Mesendoderm (in vitro differentiated cells): ENCODE measurements around the gene PICALM.

ENCODE experiments used
- DNase-seq: peaks from one replicate; pipeline ENCODE4 v3.0.0; 2013
- H2AK5ac ChIP-seq: 2 replicates; pipeline ENCODE4 v1.6.1; 2013; ENCODE audit warnings: low read length, inconsistent platforms
- H2BK120ac ChIP-seq: 2 replicates; pipeline ENCODE4 v1.6.1; 2013; ENCODE audit warnings: low read depth, mild to moderate bottlenecking, low read length, moderate library complexity, mixed read lengths
- H2BK15ac ChIP-seq: replicated peaks from 2 replicates; pipeline ENCODE4 v1.6.1; 2013; ENCODE audit warnings: low read depth, mild to moderate bottlenecking, moderate library complexity
- H2BK5ac ChIP-seq: 2 replicates; pipeline ENCODE4 v1.6.1; 2013; ENCODE audit warnings: low read length, inconsistent platforms
- H3K18ac ChIP-seq: 2 replicates; pipeline ENCODE4 v1.6.1; 2013; ENCODE audit warnings: mild to moderate bottlenecking, low read length, mixed read lengths
- H3K23ac ChIP-seq: one replicate; pipeline ENCODE4 v1.6.1; 2013; ENCODE audit warnings: low read length
- H3K27ac ChIP-seq: 2 replicates; pipeline ENCODE4 v1.5.1; 2013; ENCODE audit warnings: low read depth, mild to moderate bottlenecking, inconsistent platforms, low read length, moderate library complexity
- H3K27me3 ChIP-seq: 2 replicates; pipeline ENCODE4 v1.6.1; 2013; ENCODE audit warnings: low read length, control low read depth, mild to moderate bottlenecking, inconsistent platforms; ENCODE audit not compliant: insufficient read depth, poor library complexity
- H3K36me3 ChIP-seq: 2 replicates; pipeline ENCODE4 v1.6.1; 2013; ENCODE audit warnings: low read length, inconsistent platforms; ENCODE audit not compliant: control insufficient read depth, insufficient read depth
- H3K4ac ChIP-seq: one replicate; pipeline ENCODE4 v1.6.1; 2013; ENCODE audit warnings: low read depth, mild to moderate bottlenecking, low read length, moderate library complexity
- H3K4me1 ChIP-seq: 2 replicates; pipeline ENCODE4 v1.6.1; 2013; ENCODE audit warnings: low read depth, low read length, inconsistent platforms; ENCODE audit not compliant: control insufficient read depth
- H3K4me2 ChIP-seq: 2 replicates; pipeline ENCODE4 v1.6.1; 2013; ENCODE audit warnings: low read length
- H3K4me3 ChIP-seq: 2 replicates; pipeline ENCODE4 v1.5.1; 2013; ENCODE audit warnings: mild to moderate bottlenecking, low read length
- H3K56ac ChIP-seq: one replicate; pipeline ENCODE4 v1.6.1; 2013; ENCODE audit warnings: low read length
- H3K79me1 ChIP-seq: 2 replicates; pipeline ENCODE4 v1.6.1; 2013; ENCODE audit warnings: low read length, inconsistent platforms
- H3K79me2 ChIP-seq: 2 replicates; pipeline ENCODE4 v1.6.1; 2013; ENCODE audit warnings: mild to moderate bottlenecking, low read length; ENCODE audit not compliant: control insufficient read depth, insufficient read depth
- H3K9ac ChIP-seq: 2 replicates; pipeline ENCODE4 v1.6.1; 2013; ENCODE audit warnings: low read length, inconsistent platforms
- H4K5ac ChIP-seq: one replicate; pipeline ENCODE4 v1.6.1; 2013; ENCODE audit warnings: low read length
- H4K8ac ChIP-seq: one replicate; pipeline ENCODE4 v1.6.1; 2013; ENCODE audit warnings: low read depth, mild to moderate bottlenecking, control low read depth, low read length, moderate library complexity
- WGBS: extraction: QIAGEN DNeasy Blood & Tissue Kit; methylation state at CpG from one replicate; pipeline ENCODE4 v1.1.7; 2013; ENCODE audit warnings: low lambda C conversion rate, missing lambda C conversion rate; ENCODE audit not compliant: insufficient coverage; ENCODE audit errors: extremely low coverage; 5-methylcytosine and 5-hydroxymethylcytosine counted together

Gene PICALM

GRCh38 chr11:85991508-85991907 is 77.4 kb downstream of the PICALM start:
- no CpG with 5 or more reads among the region's 2 CpGs for whole genome bisulfite sequencing

GRCh38 chr11:85989746-85990145 is 79.1 kb downstream of the PICALM start:
- Histone ChIP-seq H3K79me2 (no peaks in the 10 kb centered on the region), H3K27ac (no peak overlapping the region), H3K9ac (no peak overlapping the region), H3K36me3 (no peaks in the 10 kb centered on the region), H3K4me2 (no peak overlapping the region), H3K4ac (no peak overlapping the region), H3K23ac (no peak overlapping the region), H3K79me1 (no peaks in the 10 kb centered on the region), H2AK5ac (no peak overlapping the region), H4K5ac (no peak overlapping the region), H3K27me3 (no peaks in the 10 kb centered on the region), H3K4me1 (no peaks in the 10 kb centered on the region), H3K4me3 (no peak overlapping the region), H2BK15ac (no peak overlapping the region), H2BK5ac (no peak overlapping the region), H2BK120ac (no peak overlapping the region), H3K56ac (no peak overlapping the region), H4K8ac (no peak overlapping the region), H3K18ac (no peak overlapping the region)
- no CpG with 5 or more reads among the region's 2 CpGs for WGBS
- no peak for DNase-seq

More at GRCh38 chr11:85991508-85991907, 77.4 kb downstream of the PICALM start:
- no peak overlapping the region for H2AK5ac ChIP-seq
- H3K79me2 ChIP-seq: no peaks in the 10 kb centered on the region
- no peak for DNase-seq
- no peak overlapping the region for H3K27ac ChIP-seq
- H3K23ac ChIP-seq: no peak overlapping the region
- no peak overlapping the region for H2BK5ac ChIP-seq
- H3K4me2 ChIP-seq: no peak overlapping the region
- H4K8ac ChIP-seq: no peak overlapping the region
- no peak overlapping the region for H3K4me3 ChIP-seq
- no peaks in the 10 kb centered on the region for H3K4me1 ChIP-seq
- no peaks in the 10 kb centered on the region for H3K79me1 ChIP-seq
- H3K9ac ChIP-seq: no peak overlapping the region
- no peak overlapping the region for H2BK120ac ChIP-seq
- no peak overlapping the region for H2BK15ac ChIP-seq
- no peak overlapping the region for H3K18ac ChIP-seq
- H4K5ac ChIP-seq: no peak overlapping the region
- no peaks in the 10 kb centered on the region for H3K36me3 ChIP-seq
- H3K27me3 ChIP-seq: no peaks in the 10 kb centered on the region
- H3K4ac ChIP-seq: no peak overlapping the region
- H3K56ac ChIP-seq: no peak overlapping the region

GRCh38 chr11:85988780-85989179 is 80.1 kb downstream of the PICALM start:
- H2AK5ac ChIP-seq: no peak overlapping the region
- H3K23ac ChIP-seq: no peak overlapping the region
- H3K27me3 ChIP-seq: no peaks in the 10 kb centered on the region
- no peaks in the 10 kb centered on the region for H3K79me2 ChIP-seq
- no peak overlapping the region for H3K27ac ChIP-seq
- no peak overlapping the region for H3K9ac ChIP-seq
- H3K79me1 ChIP-seq: no peaks in the 10 kb centered on the region
- H3K4me1 ChIP-seq: no peaks in the 10 kb centered on the region
- H3K4me2 ChIP-seq: no peak overlapping the region
- no peak overlapping the region for H4K8ac ChIP-seq
- H2BK15ac ChIP-seq: no peak overlapping the region
- no peak for DNase-seq
- H3K56ac ChIP-seq: no peak overlapping the region
- no peak overlapping the region for H4K5ac ChIP-seq
- no peak overlapping the region for H3K18ac ChIP-seq
- H3K4me3 ChIP-seq: no peak overlapping the region
- no peak overlapping the region for H3K4ac ChIP-seq
- no peaks in the 10 kb centered on the region for H3K36me3 ChIP-seq
- WGBS: no CpG with 5 or more reads among the region's 3 CpGs
- no peak overlapping the region for H2BK5ac ChIP-seq
- no peak overlapping the region for H2BK120ac ChIP-seq

- no CpG with 5 or more reads among the region's 4 CpGs for WGBS
These were observed 91.1 kb downstream of the PICALM start for GRCh38 chr11:85977751-85978160.

GRCh38 chr11:85976525-85976924 is 92.4 kb downstream of the PICALM start:
- Histone ChIP-seq H3K4me2 (no peak overlapping the region), H3K4ac (no peak overlapping the region), H3K4me3 (no peak overlapping the region), H2BK120ac (no peak overlapping the region), H4K5ac (no peak overlapping the region), H3K27me3 (no peaks in the 10 kb centered on the region), H2BK15ac (no peak overlapping the region), H3K4me1 (no peaks in the 10 kb centered on the region), H3K27ac (no peak overlapping the region), H3K23ac (no peak overlapping the region), H2BK5ac (no peak overlapping the region), H3K18ac (no peak overlapping the region), H3K36me3 (peaks cover 2% of the 10 kb centered on the region), H3K9ac (no peak overlapping the region), H4K8ac (no peak overlapping the region), H3K56ac (no peak overlapping the region), H3K79me2 (no peaks in the 10 kb centered on the region), H2AK5ac (no peak overlapping the region), H3K79me1 (no peaks in the 10 kb centered on the region)
- DNase-seq: no peak
- WGBS: no CpG with 5 or more reads among the region's 1 CpG

More at GRCh38 chr11:85977751-85978160, 91.1 kb downstream of the PICALM start:
- Histone ChIP-seq H3K27me3 (no peaks in the 10 kb centered on the region), H3K56ac (no peak overlapping the region), H2AK5ac (no peak overlapping the region), H2BK120ac (no peak overlapping the region), H3K4me1 (no peaks in the 10 kb centered on the region), H2BK5ac (no peak overlapping the region), H3K79me1 (no peaks in the 10 kb centered on the region), H3K79me2 (no peaks in the 10 kb centered on the region), H3K18ac (no peak overlapping the region), H3K23ac (no peak overlapping the region), H4K8ac (no peak overlapping the region), H3K27ac (no peak overlapping the region), H4K5ac (no peak overlapping the region), H3K4me3 (no peak overlapping the region), H3K9ac (no peak overlapping the region), H3K4ac (no peak overlapping the region), H3K4me2 (no peak overlapping the region), H2BK15ac (no peak overlapping the region), H3K36me3 (peaks cover 2% of the 10 kb centered on the region)
- DNase-seq: no peak

GRCh38 chr11:85974122-85974521 is 94.8 kb downstream of the PICALM start:
- H3K56ac ChIP-seq: no peak overlapping the region
- H3K4me2 ChIP-seq: no peak overlapping the region
- H3K9ac ChIP-seq: no peak overlapping the region
- H3K36me3 ChIP-seq: no peaks in the 10 kb centered on the region
- no peak overlapping the region for H2BK15ac ChIP-seq
- H4K5ac ChIP-seq: no peak overlapping the region
- H3K23ac ChIP-seq: no peak overlapping the region
- no peak overlapping the region for H3K4me3 ChIP-seq
- no peaks in the 10 kb centered on the region for H3K27me3 ChIP-seq
- H3K18ac ChIP-seq: no peak overlapping the region
- no peak overlapping the region for H3K27ac ChIP-seq
- H2BK120ac ChIP-seq: no peak overlapping the region
- H2AK5ac ChIP-seq: no peak overlapping the region
- no peak overlapping the region for H3K4ac ChIP-seq
- DNase-seq: no peak
- H3K4me1 ChIP-seq: no peaks in the 10 kb centered on the region
- H3K79me1 ChIP-seq: no peaks in the 10 kb centered on the region
- WGBS: no CpG with 5 or more reads among the region's 4 CpGs
- H2BK5ac ChIP-seq: no peak overlapping the region
- no peak overlapping the region for H4K8ac ChIP-seq
- no peaks in the 10 kb centered on the region for H3K79me2 ChIP-seq
